Measurements from ENCODE around the gene DCAF6.
"Not testable (repeated sequence)": the region's sequence is repeated elsewhere in the genome, so short reads cannot be mapped to it uniquely, and the experiment has no call there.

DCAF6 gene

GRCh38 chr1:167924543-167925231 is 11.8 kb upstream of the DCAF6 start:
- no peak for DNase-seq (ENCODE audit: low spot score)

- peak; percentile 44 for DNase-seq (ENCODE audit: low spot score)
These were observed 9.9 kb upstream of the DCAF6 start for GRCh38 chr1:167926486-167926997.

- peak; percentile 75 for DNase-seq (ENCODE audit: low spot score)
These were observed 9.3 kb upstream of the DCAF6 start for GRCh38 chr1:167927046-167927754.

GRCh38 chr1:167928457-167928852 is 8.0 kb upstream of the DCAF6 start:
- no peak for DNase-seq (ENCODE audit: low spot score)

GRCh38 chr1:167928919-167929318 is 7.6 kb upstream of the DCAF6 start:
- DNase-seq (ENCODE audit: low spot score) = not testable (repeated sequence)

GRCh38 chr1:167929725-167930124 is 6.8 kb upstream of the DCAF6 start:
- DNase-seq (ENCODE audit: low spot score) = peak; percentile 38

GRCh38 chr1:167933788-167934187 is 2.7 kb upstream of the DCAF6 start:
- no peak for DNase-seq (ENCODE audit: low spot score)

- no peak for DNase-seq (ENCODE audit: low spot score)
These were observed 1.9 kb upstream of the DCAF6 start for GRCh38 chr1:167934426-167935215.

- DNase-seq (ENCODE audit: low spot score) = peak; percentile 63
These were observed 1.0 kb upstream of the DCAF6 start for GRCh38 chr1:167935216-167936067.

- DNase-seq (ENCODE audit: low spot score) = peak; percentile 54
These were observed 636 bp downstream of the DCAF6 start, which contains the start of gene MPC2 for GRCh38 chr1:167936930-167937708. MPC2 (minus strand) TSS chr1:167937072; CDS start chr1:167935841, 1,231 bp downstream.

GRCh38 chr1:167937709-167938010 is 1.2 kb downstream of the DCAF6 start:
- no peak for DNase-seq (ENCODE audit: low spot score)

GRCh38 chr1:167938080-167938636 is 1.7 kb downstream of the DCAF6 start:
- no peak for DNase-seq (ENCODE audit: low spot score)

- no peak for DNase-seq (ENCODE audit: low spot score)
These were observed 3.8 kb downstream of the DCAF6 start for GRCh38 chr1:167940264-167940663.

- DNase-seq (ENCODE audit: low spot score) = no peak
These were observed 7.1 kb downstream of the DCAF6 start for GRCh38 chr1:167943541-167943940.

- DNase-seq (ENCODE audit: low spot score) = no peak
These were observed 11.2 kb downstream of the DCAF6 start for GRCh38 chr1:167947733-167948132.

- no peak for DNase-seq (ENCODE audit: low spot score)
These were observed 13.3 kb downstream of the DCAF6 start for GRCh38 chr1:167949785-167950184.

- no peak for DNase-seq (ENCODE audit: low spot score)
These were observed 14.1 kb downstream of the DCAF6 start for GRCh38 chr1:167950569-167950968.

GRCh38 chr1:167955915-167956314 is 19.4 kb downstream of the DCAF6 start:
- DNase-seq (ENCODE audit: low spot score) = peak; percentile 48

GRCh38 chr1:167957710-167958109 is 21.2 kb downstream of the DCAF6 start:
- DNase-seq (ENCODE audit: low spot score) = no peak

- DNase-seq (ENCODE audit: low spot score) = no peak
These were observed 28.2 kb downstream of the DCAF6 start for GRCh38 chr1:167964646-167965045.

GRCh38 chr1:167966050-167966449 is 29.6 kb downstream of the DCAF6 start:
- DNase-seq (ENCODE audit: low spot score) = peak; percentile 24

Data from kidney tubule cell (primary cell).